WTC11 (cell line): ENCODE measurements around the gene L1CAM. TPM values are rescaled to one million over a fixed set of nuclear protein-coding genes. Genes with fewer than 3 reads are reported as not detected.

Source experiments
- ATAC-seq: fragments of 200-7000 bp; cut with Tn5 transposase; 2 replicates; pipeline ENCODE4 v1.10.0; 2021; ENCODE audit warnings: mild to moderate bottlenecking, moderate library complexity
- CTCF ChIA-PET: fragments of 300-600 bp; sonication (Branson Sonifier 250); formaldehyde crosslinking; loops from one replicate; lab custom pipeline; 2021; ENCODE audit warnings: antibody characterized with exemption; lab: Charles Lee
- POLR2A ChIA-PET: fragments of 350-600 bp; sonication (Branson Sonifier 250); formaldehyde crosslinking; loops from one replicate; lab custom pipeline; 2021; ENCODE audit warnings: antibody characterized with exemption; lab: Charles Lee
- DNase-seq: peaks from one replicate; pipeline ENCODE4 v3.0.0; 2021; ENCODE audit warnings: low spot score
- H3K27ac Mint-ChIP-seq: 2 replicates; pipeline ENCODE4 v1.8.0; 2021; ENCODE audit warnings: mixed read lengths
- H3K27me3 Mint-ChIP-seq: 2 replicates; pipeline ENCODE4 v1.8.0; 2021; ENCODE audit warnings: low read depth, mild to moderate bottlenecking, moderate library complexity, mixed read lengths
- H3K36me3 Mint-ChIP-seq: 2 replicates; pipeline ENCODE4 v1.8.0; 2021; ENCODE audit warnings: mixed read lengths
- H3K4me1 Mint-ChIP-seq: 2 replicates; pipeline ENCODE4 v1.8.0; 2022; ENCODE audit warnings: mixed read lengths
- H3K4me3 Mint-ChIP-seq: 2 replicates; pipeline ENCODE4 v1.8.0; 2021; ENCODE audit warnings: mild to moderate bottlenecking, moderate library complexity, mixed read lengths
- H3K9me3 Mint-ChIP-seq: 2 replicates; pipeline ENCODE4 v1.8.0; 2021; ENCODE audit warnings: mixed read lengths
- CREM ChIP-seq: sonication (generic); formaldehyde crosslinking; IDR thresholded peaks from 2 replicates; pipeline ENCODE4 v1.8.1; 2022; ENCODE audit warnings: mild to moderate bottlenecking, missing genetic modification reagents, moderate library complexity
- ELF4 ChIP-seq: sonication (generic); formaldehyde crosslinking; IDR thresholded peaks from 2 replicates; pipeline ENCODE4 v1.8.1; 2022; ENCODE audit warnings: low read depth, mild to moderate bottlenecking, moderate library complexity, missing genetic modification reagents
- FOXJ3 ChIP-seq: sonication (generic); formaldehyde crosslinking; IDR thresholded peaks from 2 replicates; pipeline ENCODE4 v1.9.0; 2021; ENCODE audit warnings: missing genetic modification reagents, mild to moderate bottlenecking, borderline replicate concordance
- FOXP1 ChIP-seq: sonication (generic); formaldehyde crosslinking; IDR thresholded peaks from 2 replicates; pipeline ENCODE4 v1.8.0; 2022; ENCODE audit warnings: missing genetic modification reagents, mild to moderate bottlenecking, moderate library complexity, borderline replicate concordance
- GABPB1 ChIP-seq: sonication (generic); formaldehyde crosslinking; IDR thresholded peaks from 2 replicates; pipeline ENCODE4 v1.8.1; 2023; ENCODE audit warnings: mild to moderate bottlenecking, missing genetic modification reagents
- JUN ChIP-seq: sonication (generic); formaldehyde crosslinking; IDR thresholded peaks from 2 replicates; pipeline ENCODE4 v1.8.0; 2023; ENCODE audit warnings: mild to moderate bottlenecking, missing genetic modification reagents
- NR2C2 ChIP-seq: sonication (generic); formaldehyde crosslinking; IDR thresholded peaks from 2 replicates; pipeline ENCODE4 v1.8.0; 2022; ENCODE audit warnings: mild to moderate bottlenecking, missing genetic modification reagents
- PRDM15 ChIP-seq: sonication (generic); formaldehyde crosslinking; IDR thresholded peaks from 2 replicates; pipeline ENCODE4 v1.8.0; 2022; ENCODE audit warnings: missing genetic modification reagents
- PREB ChIP-seq: sonication (generic); formaldehyde crosslinking; IDR thresholded peaks from 2 replicates; pipeline ENCODE4 v1.8.1; 2022; ENCODE audit warnings: mild to moderate bottlenecking, missing genetic modification reagents, moderate library complexity, borderline replicate concordance
- ZNF281 ChIP-seq: sonication (generic); formaldehyde crosslinking; IDR thresholded peaks from 2 replicates; pipeline ENCODE4 v1.8.0; 2023; ENCODE audit warnings: mild to moderate bottlenecking, missing genetic modification reagents
- ZNF317 ChIP-seq: sonication (generic); formaldehyde crosslinking; IDR thresholded peaks from 2 replicates; pipeline ENCODE4 v1.8.1; 2023; ENCODE audit warnings: low read depth, mild to moderate bottlenecking, moderate library complexity, missing genetic modification reagents, borderline replicate concordance
- ZNF396 ChIP-seq: fragments of 250-450 bp; sonication (Bioruptor Pico); IDR thresholded peaks from 2 replicates; pipeline ENCODE4 v1.8.0; 2021; ENCODE audit warnings: mild to moderate bottlenecking, moderate library complexity, borderline replicate concordance
- ZSCAN18 ChIP-seq: fragments of 250-450 bp; sonication (Bioruptor Pico); IDR thresholded peaks from 2 replicates; pipeline ENCODE4 v2.1.2; 2022; ENCODE audit warnings: mild to moderate bottlenecking, moderate library complexity
- total RNA-seq: library from RNA; stranded (reverse); gene quantifications from 3 replicates; pipeline ENCODE4 v1.2.3, GENCODE V29; 2021
- TF ChIP-seq, protein P1 (sequence below): sonication (generic); formaldehyde crosslinking; IDR thresholded peaks from 2 replicates; pipeline ENCODE4 v1.8.0; 2022; ENCODE audit warnings: mild to moderate bottlenecking, missing genetic modification reagents
- TF ChIP-seq, protein P2 (sequence below): sonication (generic); formaldehyde crosslinking; IDR thresholded peaks from 2 replicates; pipeline ENCODE4 v1.8.1; 2022; ENCODE audit warnings: mild to moderate bottlenecking, moderate library complexity, missing genetic modification reagents

L1CAM gene
- total RNA-seq, 1 experiment from 2014 or later, result 40.2 TPM

DNA sequence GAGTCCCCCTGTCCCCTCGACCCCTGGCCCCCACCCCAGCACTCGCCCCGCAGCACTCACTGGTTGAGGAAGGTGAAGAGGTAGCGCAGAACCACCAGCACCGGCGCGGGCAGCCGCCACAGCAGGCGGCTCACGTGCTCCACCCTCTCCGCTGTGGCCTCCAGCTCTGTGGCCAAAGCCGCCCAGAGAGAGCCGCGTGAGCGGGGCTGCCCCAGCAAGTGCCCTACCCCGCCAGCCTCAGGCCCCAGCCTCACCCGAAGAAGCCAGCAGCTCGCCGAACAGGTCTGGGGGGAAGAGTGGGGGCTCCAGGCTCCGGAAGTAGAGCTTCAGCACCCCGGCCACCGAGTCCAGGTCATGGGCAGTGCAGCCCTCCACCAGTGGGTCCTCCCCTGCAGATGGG is 24.5 kb upstream of the L1CAM start (continued):
- no peak for TF ChIP-seq ZSCAN18 (CRISPR knock-in tag)
- TF ChIP-seq PRDM15, result no peak
- no peak for TF ChIP-seq ZNF317 (CRISPR knock-in tag)
- TF ChIP-seq ZNF281, result no peak
- no peak for TF ChIP-seq NR2C2 (CRISPR knock-in tag)
- TF ChIP-seq, protein P1, sequence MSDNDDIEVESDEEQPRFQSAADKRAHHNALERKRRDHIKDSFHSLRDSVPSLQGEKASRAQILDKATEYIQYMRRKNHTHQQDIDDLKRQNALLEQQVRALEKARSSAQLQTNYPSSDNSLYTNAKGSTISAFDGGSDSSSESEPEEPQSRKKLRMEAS (CRISPR knock-in tag), result no peak
- TF ChIP-seq, protein P2, sequence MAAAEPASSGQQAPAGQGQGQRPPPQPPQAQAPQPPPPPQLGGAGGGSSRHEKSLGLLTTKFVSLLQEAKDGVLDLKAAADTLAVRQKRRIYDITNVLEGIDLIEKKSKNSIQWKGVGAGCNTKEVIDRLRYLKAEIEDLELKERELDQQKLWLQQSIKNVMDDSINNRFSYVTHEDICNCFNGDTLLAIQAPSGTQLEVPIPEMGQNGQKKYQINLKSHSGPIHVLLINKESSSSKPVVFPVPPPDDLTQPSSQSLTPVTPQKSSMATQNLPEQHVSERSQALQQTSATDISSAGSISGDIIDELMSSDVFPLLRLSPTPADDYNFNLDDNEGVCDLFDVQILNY (CRISPR knock-in tag), result no peak
- TF ChIP-seq PREB (CRISPR knock-in tag), result no peak
- no peak for TF ChIP-seq JUN (CRISPR knock-in tag)
- TF ChIP-seq FOXP1, result no peak

DNA sequence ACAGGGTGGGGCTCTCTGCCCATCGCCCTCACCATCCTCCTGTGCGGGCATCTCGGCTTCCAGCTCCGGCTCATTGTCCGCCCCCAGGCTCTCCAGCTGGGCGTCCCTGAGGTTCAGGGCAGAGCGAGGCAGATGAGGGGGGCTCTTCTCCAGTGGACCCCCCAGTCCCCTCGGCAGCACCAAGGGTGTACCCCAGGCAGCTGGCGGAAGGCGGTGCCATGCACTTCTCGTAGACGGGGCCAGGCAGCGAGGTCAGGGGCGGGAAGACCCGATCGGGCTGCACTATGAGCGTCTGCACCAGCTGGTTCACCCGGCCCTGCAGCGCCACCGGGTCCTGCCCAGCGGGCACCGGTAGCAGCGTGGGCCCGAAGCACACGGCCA is 24.0 kb upstream of the L1CAM start:
- ChIA-PET CTCF (interaction anchor here (1.0 to 2.1 kb wide), 10 partner anchors 13 to 90 kb away, joined by 4 to 13 read pairs (median 7); partner anchors contain the start of gene L1CAM), POLR2A (no interaction called here)
- Mint-ChIP-seq H3K27ac (no peak overlapping the region), H3K9me3 (no peaks in the 10 kb centered on the region), H3K4me1 (no peaks in the 10 kb centered on the region; the same call in 1 of the 2 replicates), H3K27me3 (no peaks in the 10 kb centered on the region; the same call in 1 of the 2 replicates), H3K36me3 (no peaks in the 10 kb centered on the region), H3K4me3 (no peak overlapping the region)
- ATAC-seq (no peak), DNase-seq (no peak)
- TF ChIP-seq ELF4 (CRISPR knock-in tag) (no peak), CREM (CRISPR knock-in tag) (no peak), GABPB1 (CRISPR knock-in tag) (no peak), ZNF396 (CRISPR knock-in tag) (no peak), FOXJ3 (CRISPR knock-in tag) (no peak)
